Subcutaneous adipose tissue (tissue), 4 donors: ENCODE measurements around the gene ZMAT5. TPM values are rescaled to one million over a fixed set of nuclear protein-coding genes. Genes with fewer than 3 reads are reported as not detected.

ENCODE experiments used
- total RNA-seq, 4 donors: library from RNA; depleted of rRNA; stranded (reverse); fragments of >200 nt; gene quantifications; one replicate each; pipeline ENCODE4 v1.1.0, GENCODE V29; 2016
- TF ChIP-seq, protein P1 (sequence below): fragments of 450-650 bp; IDR thresholded peaks from one replicate; pipeline ENCODE4 v1.5.1; 2016; ENCODE audit warnings: low read depth, mild to moderate bottlenecking, control low read depth, antibody characterized with exemption, moderate library complexity

Gene ZMAT5
- total RNA-seq, 4 donors from 2014 or later = 12.1 to 23.8 (median 17.0) TPM

DNA sequence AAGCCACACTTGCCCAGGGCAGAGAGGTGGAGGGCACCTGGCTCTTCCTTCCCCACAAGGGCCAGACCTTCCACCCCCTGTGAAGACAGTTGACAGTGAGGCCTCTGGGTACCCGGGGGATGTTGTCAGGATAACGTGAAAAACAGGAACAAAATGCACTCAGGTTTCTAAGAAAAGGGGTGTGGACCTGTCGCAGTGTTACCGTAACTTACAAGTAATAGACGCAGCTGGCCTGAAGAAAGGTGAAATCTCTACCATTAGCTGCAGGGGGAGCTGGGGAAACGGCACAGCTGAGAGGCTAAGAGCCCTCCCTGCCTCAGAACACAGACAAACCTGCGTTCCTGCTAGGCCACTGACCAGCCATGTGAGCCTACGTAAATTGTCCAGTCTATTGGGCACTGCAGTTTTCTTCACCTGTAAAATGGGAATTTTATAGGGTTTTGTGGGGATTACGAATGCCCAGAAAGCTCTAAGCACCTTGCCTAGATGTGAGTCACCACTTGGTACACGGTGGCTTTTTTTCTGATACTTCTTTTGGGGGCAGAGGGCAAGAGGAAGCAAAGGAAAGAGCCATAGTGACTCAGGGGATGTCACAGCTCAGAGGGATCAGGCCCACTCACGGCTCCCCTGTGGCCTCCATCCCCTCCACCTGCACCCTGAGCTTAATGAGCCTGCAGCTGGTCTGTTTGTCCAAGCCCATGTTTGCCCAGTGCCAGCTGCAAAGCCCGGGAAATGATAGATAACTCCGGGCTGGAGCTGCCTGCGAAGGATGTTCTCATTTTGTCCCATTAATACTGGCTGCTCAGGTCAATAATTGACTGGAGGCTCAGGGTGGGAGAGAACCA is 65.4 kb downstream of the ZMAT5 start:
- TF ChIP-seq, protein P1, sequence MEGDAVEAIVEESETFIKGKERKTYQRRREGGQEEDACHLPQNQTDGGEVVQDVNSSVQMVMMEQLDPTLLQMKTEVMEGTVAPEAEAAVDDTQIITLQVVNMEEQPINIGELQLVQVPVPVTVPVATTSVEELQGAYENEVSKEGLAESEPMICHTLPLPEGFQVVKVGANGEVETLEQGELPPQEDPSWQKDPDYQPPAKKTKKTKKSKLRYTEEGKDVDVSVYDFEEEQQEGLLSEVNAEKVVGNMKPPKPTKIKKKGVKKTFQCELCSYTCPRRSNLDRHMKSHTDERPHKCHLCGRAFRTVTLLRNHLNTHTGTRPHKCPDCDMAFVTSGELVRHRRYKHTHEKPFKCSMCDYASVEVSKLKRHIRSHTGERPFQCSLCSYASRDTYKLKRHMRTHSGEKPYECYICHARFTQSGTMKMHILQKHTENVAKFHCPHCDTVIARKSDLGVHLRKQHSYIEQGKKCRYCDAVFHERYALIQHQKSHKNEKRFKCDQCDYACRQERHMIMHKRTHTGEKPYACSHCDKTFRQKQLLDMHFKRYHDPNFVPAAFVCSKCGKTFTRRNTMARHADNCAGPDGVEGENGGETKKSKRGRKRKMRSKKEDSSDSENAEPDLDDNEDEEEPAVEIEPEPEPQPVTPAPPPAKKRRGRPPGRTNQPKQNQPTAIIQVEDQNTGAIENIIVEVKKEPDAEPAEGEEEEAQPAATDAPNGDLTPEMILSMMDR = no peak

DNA sequence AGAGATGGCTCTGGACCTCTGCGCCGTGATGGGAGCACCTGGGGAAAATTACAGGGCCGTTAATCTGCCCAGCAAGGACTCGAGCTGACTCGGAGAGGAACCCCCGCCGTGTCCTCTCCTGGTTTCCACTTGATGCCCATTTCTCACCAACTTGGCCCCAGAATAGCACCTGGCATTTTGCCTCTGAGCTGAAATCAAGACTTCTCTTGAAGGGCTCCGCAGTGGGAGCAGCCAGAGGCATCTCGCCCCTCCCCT is 66.0 kb downstream of the ZMAT5 start:
- TF ChIP-seq, protein P1 = no peak

DNA sequence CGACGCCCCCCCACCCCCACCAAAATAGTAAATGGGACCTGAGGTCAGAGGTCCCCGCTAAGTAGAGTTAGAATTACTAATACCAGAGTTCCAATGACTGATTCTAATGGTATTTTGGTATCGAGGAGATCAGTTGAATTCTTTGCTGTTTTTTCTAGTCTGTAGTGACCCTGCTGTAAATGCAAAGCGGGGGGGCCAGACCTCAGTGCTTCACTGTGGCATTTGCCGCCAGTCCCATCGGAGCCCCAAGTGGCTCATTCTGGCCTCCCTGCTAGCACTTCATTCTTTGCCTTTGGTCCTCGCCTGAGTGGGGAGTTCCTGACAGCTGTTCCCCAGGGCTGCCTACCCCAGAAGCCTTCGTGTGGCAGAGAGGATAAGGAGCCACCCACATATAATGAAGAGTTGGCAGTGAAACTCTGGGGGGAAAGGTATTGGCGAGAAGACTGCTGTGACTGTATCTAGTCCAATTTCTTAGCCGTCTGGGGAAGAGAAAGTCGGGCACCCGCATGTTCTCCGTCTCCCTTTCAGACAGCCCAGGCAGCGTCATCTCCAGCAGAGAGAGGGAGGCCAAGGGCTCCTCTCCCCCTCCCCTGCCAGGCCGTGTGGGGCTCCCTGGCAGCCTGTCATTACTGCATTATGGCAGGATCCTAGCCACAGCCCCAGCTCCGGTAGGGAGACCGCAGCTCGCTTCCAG is 66.5 kb downstream of the ZMAT5 start:
- TF ChIP-seq, protein P1 = no peak

DNA sequence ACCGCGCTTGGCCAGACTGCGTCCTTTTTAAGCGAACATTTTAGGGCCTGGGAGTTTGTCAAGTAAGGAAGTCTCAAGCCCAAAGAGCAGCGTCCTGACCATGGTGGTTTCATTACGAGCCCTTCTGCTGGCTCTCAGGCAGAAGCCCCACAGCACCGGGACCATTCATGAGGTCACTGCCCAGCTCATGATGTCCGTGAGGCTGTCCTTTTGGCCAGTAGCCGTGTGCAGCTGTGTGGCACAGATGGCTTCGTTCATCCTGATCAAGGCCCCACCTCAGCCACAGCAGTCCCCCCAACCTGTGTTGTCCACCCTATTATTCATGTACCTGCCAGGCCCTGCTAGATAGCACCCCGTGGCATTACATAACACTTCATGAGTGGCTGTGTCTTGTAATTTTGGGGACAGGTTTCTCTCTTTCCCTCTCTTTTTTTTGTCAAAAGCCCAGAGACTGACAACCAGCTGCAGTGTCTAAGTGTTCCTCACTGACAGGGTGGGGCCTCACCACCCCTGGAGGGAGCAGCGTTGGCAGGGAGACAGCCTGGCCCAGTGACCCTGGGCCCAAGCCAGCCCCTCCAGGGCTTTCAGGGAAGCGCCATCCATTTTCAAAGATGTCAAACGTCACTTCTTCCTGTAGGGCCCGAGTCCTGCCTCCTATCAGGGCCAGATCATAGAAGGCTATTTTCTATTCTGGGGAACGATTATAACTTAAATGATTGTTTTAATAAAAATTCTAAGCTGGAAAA is 68.8 kb downstream of the ZMAT5 start:
- TF ChIP-seq, protein P1 = no peak

DNA sequence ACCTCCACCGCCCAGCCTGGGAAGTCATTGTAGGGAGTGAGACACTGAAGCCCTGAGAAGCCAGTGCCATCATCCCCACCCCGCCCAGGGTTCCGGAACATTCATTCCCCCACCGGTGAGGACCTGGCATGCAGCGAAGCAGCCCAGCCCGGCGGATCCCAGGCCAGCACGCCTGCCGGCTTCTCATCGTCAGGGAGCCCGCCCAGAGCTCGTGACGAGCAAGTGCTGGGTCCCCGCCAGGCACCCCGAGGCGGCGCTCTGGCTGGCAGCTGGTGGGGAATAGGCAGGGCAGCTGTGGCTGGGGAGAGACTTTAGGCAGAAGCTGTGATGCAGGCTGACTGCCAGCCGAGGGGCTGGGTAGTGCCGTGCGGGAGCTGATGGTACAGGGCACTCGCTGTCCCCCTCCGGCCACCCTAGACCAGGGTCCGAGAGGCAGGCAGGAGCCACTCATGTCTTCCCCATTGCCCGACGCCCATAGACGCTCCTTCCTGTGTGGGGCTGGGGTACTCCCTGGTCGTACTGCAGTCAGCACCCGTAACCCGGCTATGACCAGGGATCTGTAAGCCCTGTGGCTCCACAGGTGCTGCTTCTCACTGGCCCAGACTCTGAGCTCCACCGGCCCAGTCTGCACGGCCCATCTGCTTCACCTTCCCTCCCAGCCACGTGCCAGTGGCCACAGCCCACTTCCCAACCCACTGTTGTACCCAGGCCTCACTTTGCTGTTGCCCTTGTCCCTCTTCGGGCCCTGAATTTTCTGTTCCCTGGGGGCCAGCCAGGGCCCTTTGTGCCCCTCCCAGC is 71.5 kb downstream of the ZMAT5 start:
- TF ChIP-seq, protein P1 = no peak

DNA sequence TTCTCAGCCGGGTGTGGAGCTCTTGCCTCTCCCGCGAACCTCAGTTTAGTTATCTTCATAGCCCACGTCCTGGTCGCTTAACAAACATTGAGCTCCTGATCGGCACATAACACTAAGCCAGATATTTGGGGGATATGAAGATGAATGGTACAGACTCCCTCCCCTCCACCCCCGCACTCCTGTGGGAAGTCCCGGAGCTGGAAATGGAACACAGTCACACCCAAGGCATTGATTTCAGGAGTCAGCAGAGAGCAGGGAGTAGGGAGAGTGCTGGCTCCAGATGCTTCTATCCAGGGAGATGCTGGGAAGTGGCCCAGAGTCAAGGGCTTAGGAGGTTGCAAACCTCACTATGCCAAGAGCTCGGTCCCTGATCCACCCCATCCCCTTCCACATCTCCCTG is 73.1 kb downstream of the ZMAT5 start:
- TF ChIP-seq, protein P1 = no peak
